ENCODE results near the gene KLHL30. TPM values are rescaled to one million over a fixed set of nuclear protein-coding genes. Genes with fewer than 3 reads are reported as not detected.

Gene KLHL30
- total RNA-seq, 1 experiment from 2014 or later: 4.1 TPM

DNA sequence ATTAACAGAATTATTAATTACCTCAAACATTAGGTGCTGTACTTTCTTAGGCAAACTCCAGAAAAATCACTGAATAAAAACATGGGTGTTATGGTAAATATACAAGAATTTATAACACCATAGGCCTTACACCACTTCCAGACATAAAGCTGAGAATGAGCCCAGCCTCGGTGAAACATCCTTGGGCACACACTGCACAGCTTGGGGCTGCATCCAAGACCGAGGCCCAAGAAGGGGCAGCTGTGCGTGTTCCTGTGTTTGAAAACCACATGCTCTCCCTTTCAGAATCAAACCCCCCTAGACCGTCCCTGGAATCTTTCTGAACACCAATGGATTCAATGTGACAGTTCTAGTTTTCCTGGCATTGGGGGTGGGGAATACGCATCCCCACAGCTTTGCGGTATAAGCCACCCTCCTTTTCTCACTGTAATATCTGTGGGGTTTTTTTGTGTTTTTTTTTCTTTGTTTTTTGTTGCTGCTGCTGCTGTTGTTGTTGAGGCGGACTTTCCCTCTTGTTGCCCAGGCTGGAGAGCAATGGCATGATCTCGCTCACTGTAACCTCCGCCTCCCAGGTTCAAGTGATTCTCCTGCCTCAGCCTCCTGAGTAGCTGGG, 33.2 kb downstream of the KLHL30 start:
- Histone ChIP-seq H3K36me3 (peaks cover 69% of the 10 kb centered on the region), H3K9me3 (replicated peaks) (no peaks in the 10 kb centered on the region), H3K4me1 (peaks cover 2% of the 10 kb centered on the region; the same call in 1 of the 2 replicates), H3K4me3 (no peak overlapping the region), H3K27me3 (no peaks in the 10 kb centered on the region), H3K27ac (no peak overlapping the region)
- DNase-seq: no peak

DNA sequence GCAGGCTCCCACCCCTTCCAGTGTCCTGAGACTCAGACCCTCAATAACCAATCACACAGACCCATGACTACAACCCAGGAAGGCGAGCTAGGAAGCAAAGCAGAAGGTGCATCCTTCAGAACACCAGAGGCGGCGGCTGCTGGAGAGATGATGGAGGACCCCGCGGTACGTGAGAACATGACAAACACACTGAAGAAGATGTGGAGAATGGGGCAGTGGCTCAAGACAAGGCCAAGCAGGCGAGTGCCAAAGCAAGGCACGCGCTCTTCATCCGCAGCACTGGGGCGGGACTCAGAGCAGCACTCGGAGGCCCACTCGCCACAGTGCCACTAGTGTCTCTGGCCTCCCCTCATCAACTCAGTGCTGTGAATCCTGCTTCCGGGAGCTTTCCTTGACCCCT, 34.0 kb downstream of the KLHL30 start:
- Histone ChIP-seq H3K9me3 (replicated peaks) (no peaks in the 10 kb centered on the region), H3K27me3 (no peaks in the 10 kb centered on the region), H3K36me3 (peaks cover 76% of the 10 kb centered on the region), H3K4me3 (no peak overlapping the region), H3K27ac (no peak overlapping the region), H3K4me1 (peaks cover 2% of the 10 kb centered on the region; the same call in 1 of the 2 replicates)
- DNase-seq: no peak

DNA sequence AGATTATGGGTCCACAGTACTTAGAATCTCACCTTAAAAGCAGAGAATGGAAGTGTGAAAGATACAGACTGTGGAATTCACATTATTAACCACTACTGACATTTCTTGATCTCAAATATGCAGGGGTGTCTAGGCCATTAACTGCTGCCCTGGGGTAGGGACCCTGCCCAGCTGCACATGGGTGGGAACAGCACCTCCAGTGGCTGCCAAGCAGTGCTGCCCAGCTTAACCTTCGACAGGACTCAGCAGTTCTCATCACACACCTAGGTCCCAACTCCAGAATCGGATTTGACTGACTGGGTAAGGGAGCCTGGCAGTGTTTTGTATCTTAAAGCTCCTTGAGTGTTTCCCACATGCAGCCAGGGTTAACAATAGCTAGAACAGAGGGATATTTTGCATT, 35.2 kb downstream of the KLHL30 start:
- no peak overlapping the region for H3K27ac ChIP-seq
- DNase-seq: no peak
- H3K36me3 ChIP-seq: peaks cover 85% of the 10 kb centered on the region

DNA sequence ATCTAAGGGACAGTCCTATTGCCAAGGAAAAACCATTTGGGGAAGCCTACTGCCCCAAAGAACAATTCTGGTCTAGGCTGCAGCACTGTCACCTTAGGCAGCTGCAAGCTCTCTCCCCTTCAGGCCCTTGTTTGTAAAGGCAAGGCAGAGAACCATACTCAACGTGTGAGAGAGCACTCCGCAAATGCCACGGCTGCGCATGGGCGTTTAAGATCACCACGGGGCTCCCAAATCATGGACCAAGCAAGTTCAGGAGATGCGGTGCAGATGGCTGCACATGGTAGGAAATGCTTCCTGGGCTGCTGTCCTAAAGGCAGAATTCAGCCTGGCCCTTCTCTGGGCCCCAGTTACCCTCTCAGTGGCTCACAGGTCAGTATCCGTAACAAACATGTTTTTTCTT, 35.8 kb downstream of the KLHL30 start:
- Histone ChIP-seq H3K36me3 (peaks cover 85% of the 10 kb centered on the region), H3K27me3 (no peaks in the 10 kb centered on the region), H3K27ac (no peak overlapping the region), H3K4me3 (no peak overlapping the region), H3K9me3 (replicated peaks) (no peaks in the 10 kb centered on the region), H3K4me1 (peaks cover 2% of the 10 kb centered on the region; the same call in 1 of the 2 replicates)
- DNase-seq: no peak

More for the DNA sequence above, 35.2 kb downstream of the KLHL30 start:
- Histone ChIP-seq H3K4me3 (no peak overlapping the region), H3K4me1 (peaks cover 2% of the 10 kb centered on the region; the same call in 1 of the 2 replicates), H3K27me3 (no peaks in the 10 kb centered on the region), H3K9me3 (replicated peaks) (no peaks in the 10 kb centered on the region)

DNA sequence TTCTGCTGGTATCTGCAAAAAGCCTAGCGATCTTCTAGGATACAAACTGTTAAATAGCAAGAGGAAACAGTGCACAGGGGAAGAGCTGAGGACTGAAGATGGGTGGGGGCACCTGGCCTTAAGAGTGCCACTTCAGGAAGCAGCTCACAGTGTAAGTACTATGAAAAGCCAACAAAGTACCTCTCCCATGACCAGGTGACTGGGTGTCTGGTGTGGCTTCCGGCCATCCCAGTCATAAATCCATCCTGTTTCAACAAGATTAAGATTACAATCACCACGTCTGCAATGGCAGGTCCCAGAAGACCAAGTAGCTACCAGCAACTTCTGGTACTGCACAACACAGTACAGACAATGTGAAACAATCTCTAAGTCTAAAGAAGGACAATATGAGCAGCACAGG, 36.2 kb downstream of the KLHL30 start:
- Histone ChIP-seq H3K27me3 (no peaks in the 10 kb centered on the region), H3K36me3 (peaks cover 85% of the 10 kb centered on the region), H3K4me3 (no peak overlapping the region), H3K4me1 (no peaks in the 10 kb centered on the region; the same call in 1 of the 2 replicates), H3K9me3 (replicated peaks) (no peaks in the 10 kb centered on the region), H3K27ac (no peak overlapping the region)
- DNase-seq: no peak

DNA sequence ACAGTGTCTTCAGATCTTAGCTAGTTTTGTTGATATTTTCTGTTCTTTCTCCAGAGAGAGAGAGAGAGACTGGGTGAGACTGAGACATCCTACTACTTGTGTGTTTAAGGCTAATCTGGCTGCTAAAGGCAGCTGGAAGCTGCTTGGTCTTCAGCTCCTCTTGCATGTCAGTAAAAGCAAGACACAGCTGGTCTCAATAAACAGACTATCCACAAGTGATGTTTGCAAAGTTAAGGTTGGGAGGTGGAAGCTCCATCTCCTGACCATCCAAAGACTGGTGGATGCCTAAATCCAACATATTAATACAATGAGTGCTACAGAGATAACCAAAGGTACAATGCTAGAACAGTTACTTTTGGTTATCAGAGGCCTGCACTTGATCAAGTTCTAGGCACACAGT, 38.1 kb downstream of the KLHL30 start:
- Histone ChIP-seq H3K27me3 (no peaks in the 10 kb centered on the region), H3K36me3 (peaks cover 83% of the 10 kb centered on the region), H3K27ac (no peak overlapping the region), H3K9me3 (replicated peaks) (no peaks in the 10 kb centered on the region), H3K4me1 (no peaks in the 10 kb centered on the region), H3K4me3 (no peak overlapping the region)
- no peak for DNase-seq

DNA sequence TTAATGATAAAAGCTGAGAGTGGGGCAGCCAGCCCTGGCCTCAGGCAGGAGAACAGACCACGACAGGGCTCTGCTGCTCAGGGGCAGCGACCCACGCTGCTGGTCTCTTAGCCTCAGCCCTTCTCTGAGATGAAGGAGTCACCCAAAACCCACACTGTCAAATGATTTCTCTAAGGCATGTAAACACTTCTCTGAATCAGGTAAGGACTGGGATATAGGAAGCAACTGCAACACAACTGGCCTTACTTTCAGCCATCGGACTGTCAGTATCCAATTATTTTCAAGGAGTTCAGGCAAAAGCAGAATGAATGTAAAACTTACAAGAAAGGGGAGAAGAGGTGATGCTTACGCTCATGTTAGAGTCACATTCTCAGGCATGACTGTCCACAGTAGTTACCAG, 42.1 kb downstream of the KLHL30 start:
- Histone ChIP-seq H3K36me3 (peaks cover 90% of the 10 kb centered on the region), H3K9me3 (replicated peaks) (no peaks in the 10 kb centered on the region), H3K4me3 (no peak overlapping the region), H3K27ac (no peak overlapping the region), H3K4me1 (no peaks in the 10 kb centered on the region), H3K27me3 (no peaks in the 10 kb centered on the region)
- DNase-seq: no peak

DNA sequence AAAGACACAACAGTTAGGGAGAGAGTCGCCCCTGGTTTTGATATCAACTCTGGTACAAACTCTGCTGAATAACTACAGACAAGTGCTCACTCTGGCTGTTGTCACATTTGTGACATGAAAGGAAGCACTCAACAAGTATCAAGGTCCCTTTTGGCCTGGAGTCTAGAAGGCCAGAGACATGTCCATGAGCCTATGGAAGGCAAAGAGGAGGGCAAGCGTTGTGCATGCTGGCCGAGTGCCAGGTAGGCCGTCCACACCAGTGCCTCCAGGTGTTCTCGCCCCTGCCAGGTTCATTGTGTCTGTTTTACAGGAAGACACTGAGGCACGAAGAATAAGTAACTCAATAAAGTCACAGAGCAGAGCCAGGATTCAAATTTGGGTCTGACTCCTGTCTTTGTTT, 43.9 kb downstream of the KLHL30 start:
- H3K36me3 ChIP-seq: peaks cover 88% of the 10 kb centered on the region
- no peak for DNase-seq

DNA sequence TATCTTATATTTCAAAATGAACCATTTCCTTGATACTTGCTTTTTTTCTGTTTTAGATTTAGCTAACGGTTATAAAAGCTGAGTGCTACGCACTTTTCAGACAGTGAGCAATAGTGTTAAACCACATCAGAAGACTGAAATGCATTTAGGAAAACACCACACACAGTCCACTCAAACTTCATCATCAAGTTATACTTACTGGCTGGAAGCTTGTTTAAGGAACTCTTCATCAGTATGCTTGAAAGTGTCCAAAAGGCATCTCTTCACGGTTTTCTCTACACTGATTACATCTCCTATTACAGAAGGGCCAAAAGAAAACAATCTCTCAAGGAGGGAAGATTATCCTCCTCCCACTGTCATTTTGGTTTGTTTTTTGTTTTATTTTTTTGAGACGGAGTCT, 45.4 kb downstream of the KLHL30 start:
- H3K4me3 ChIP-seq: no peak overlapping the region
- no peaks in the 10 kb centered on the region for H3K27me3 ChIP-seq
- H3K27ac ChIP-seq: no peak overlapping the region
- DNase-seq: no peak
- peaks cover 88% of the 10 kb centered on the region for H3K36me3 ChIP-seq
- H3K4me1 ChIP-seq: no peaks in the 10 kb centered on the region
- no peaks in the 10 kb centered on the region for H3K9me3 ChIP-seq (replicated peaks)

More for the DNA sequence above, 43.9 kb downstream of the KLHL30 start:
- H3K27me3 ChIP-seq: no peaks in the 10 kb centered on the region
- H3K27ac ChIP-seq: no peak overlapping the region
- no peaks in the 10 kb centered on the region for H3K4me1 ChIP-seq
- H3K4me3 ChIP-seq: no peak overlapping the region
- no peaks in the 10 kb centered on the region for H3K9me3 ChIP-seq (replicated peaks)

DNA sequence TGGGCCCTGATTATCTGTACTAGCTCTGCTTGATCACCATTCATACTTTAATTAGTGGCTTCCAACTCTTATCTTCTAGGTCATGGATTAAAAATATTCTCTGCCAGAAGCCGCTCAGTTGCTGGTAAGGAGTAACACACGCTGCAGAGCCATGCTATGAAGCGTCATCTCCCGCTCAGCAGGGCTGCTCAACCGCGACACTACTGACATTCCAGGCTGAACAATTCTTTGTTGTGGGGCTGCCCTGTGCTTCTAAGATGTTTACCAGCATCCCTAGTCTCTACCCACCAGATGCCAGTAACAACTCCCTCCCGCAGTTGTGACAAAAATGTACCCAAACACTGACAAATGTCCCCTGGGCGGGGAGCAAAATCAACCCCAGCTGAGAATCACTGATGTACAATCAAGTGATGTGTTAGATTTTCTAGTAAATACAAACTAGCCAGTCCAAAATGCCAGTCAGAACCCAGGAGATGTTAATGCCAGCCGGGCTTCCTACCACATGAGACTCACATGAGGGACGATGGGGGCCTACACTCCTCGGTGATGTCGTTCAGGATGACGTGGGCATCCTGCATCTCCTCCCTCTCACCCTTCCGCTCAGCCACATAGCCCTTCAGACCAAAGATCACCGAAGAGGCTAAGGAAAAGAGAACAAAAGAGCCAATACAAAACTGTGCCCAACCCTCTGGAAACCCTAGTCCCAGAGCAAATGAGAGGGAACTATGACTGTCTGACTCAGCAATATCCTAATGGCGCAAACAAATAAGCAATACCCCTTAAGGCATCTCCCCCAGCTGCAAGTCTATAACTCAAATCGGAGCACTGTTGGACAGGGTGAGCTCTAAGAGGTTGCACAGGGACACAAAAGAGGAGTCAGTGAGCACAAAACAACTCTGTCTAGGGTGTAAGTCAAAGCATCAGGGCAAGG, 49.4 kb downstream of the KLHL30 start:
- no peaks in the 10 kb centered on the region for H3K27me3 ChIP-seq
- no peaks in the 10 kb centered on the region for H3K4me1 ChIP-seq
- H3K9me3 ChIP-seq (replicated peaks): no peaks in the 10 kb centered on the region
- H3K4me3 ChIP-seq: no peak overlapping the region
- peaks cover 89% of the 10 kb centered on the region for H3K36me3 ChIP-seq
- no peak overlapping the region for H3K27ac ChIP-seq
- no peak for DNase-seq

DNA sequence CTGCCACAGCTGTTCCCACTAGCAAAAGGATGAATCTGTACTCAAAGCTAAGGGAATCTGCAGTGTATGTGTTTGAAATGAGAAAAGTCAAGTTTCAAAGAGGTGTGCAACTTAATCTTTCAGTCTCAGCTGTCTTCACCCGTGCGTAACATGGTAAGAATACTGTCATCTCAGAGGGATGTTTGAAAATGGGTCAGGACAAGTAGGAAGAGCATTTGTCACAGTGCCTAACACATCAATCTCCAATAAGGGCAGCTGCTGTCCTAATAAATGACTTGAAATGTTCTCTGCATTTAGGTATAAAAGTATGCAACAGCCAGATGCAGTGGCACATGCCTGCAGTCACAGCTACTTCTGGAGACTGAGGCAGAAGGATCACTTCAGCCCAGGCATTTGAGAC, 52.0 kb downstream of the KLHL30 start:
- DNase-seq: peak in 1 of 2 experiments; percentile 23
- Histone ChIP-seq H3K4me1 (no peaks in the 10 kb centered on the region), H3K36me3 (peaks cover 90% of the 10 kb centered on the region), H3K9me3 (replicated peaks) (no peaks in the 10 kb centered on the region), H3K4me3 (no peak overlapping the region), H3K27me3 (no peaks in the 10 kb centered on the region), H3K27ac (no peak overlapping the region)

Other genes starting within 250 kb of the KLHL30 start
- gene UBE2F, start 171.7 kb upstream of the KLHL30 start, total RNA-seq (2014; rRNA removed; shearing (Covaris generic)): 46.4 and 50.5 TPM in 2 replicates
- gene SCLY, start 77.7 kb upstream of the KLHL30 start, total RNA-seq (2014; rRNA removed; shearing (Covaris generic)): 35.9 and 36.7 TPM in 2 replicates
- gene ESPNL, start 38.3 kb upstream of the KLHL30 start, total RNA-seq (2014; rRNA removed; shearing (Covaris generic)): 2.6 and 3.1 TPM in 2 replicates
- 10.4 and 10.5 TPM in 2 replicates for gene ERFE, start 20.3 kb downstream of the KLHL30 start, total RNA-seq (2014; rRNA removed; shearing (Covaris generic))
- gene ILKAP, start 65.0 kb downstream of the KLHL30 start, total RNA-seq (2014; rRNA removed; shearing (Covaris generic)): 59.8 and 71.1 TPM in 2 replicates
- 44.9 and 46.1 TPM in 2 replicates for gene HES6, start 101.4 kb downstream of the KLHL30 start, total RNA-seq (2014; rRNA removed; shearing (Covaris generic))
- gene PER2, start 149.9 kb downstream of the KLHL30 start, total RNA-seq (2014; rRNA removed; shearing (Covaris generic)): 5.3 and 5.9 TPM in 2 replicates
- 10.6 and 11.3 TPM in 2 replicates for gene TRAF3IP1, start 181.8 kb downstream of the KLHL30 start, total RNA-seq (2014; rRNA removed; shearing (Covaris generic))

All from SJCRH30 (cell line).